Adrenal gland (tissue), 12 donors: Measurements from ENCODE around the gene SUCLG1. TPM values are rescaled to one million over a fixed set of nuclear protein-coding genes. Genes with fewer than 3 reads are reported as not detected.

Experiments used
- DNase-seq, 7 donors: peaks; one replicate each; pipeline ENCODE4 v3.0.0-alpha.2; 2019 to 2020
- H3K27ac ChIP-seq, 5 donors: fragments of 200-600 bp; sonication (generic) in 4 of 5; 1 replicate in 3 of 5; 2 replicates in 2 of 5; pipeline versions ENCODE4 v1.5.1 to v1.8.0; 2016 to 2020; ENCODE audit warnings: mild to moderate bottlenecking in 1 of 5
- H3K27me3 ChIP-seq: fragments of 200-600 bp; 2 replicates; pipeline ENCODE4 v1.8.0; 2021
- H3K36me3 ChIP-seq, 2 donors: fragments of 200-600 bp; replicated peaks in 1 of 2; 1 replicate in 1 of 2; 2 replicates in 1 of 2; pipeline versions ENCODE4 v1.5.1 to v1.8.0; 2018 to 2022
- H3K4me1 ChIP-seq, 2 donors: fragments of 200-600 bp; replicated peaks in 1 of 2; 1 replicate in 1 of 2; 2 replicates in 1 of 2; pipeline versions ENCODE4 v1.5.1 to v1.8.0; 2018 to 2021
- H3K4me3 ChIP-seq, 4 donors: fragments of 200-600 bp; sonication (generic) in 3 of 4; one replicate each; pipeline ENCODE4 v1.5.1; 2016 to 2018
- H3K9me3 ChIP-seq, 3 donors: fragments of 200-600 bp; sonication (generic) in 1 of 3; replicated peaks in 1 of 3; 1 replicate in 2 of 3; 2 replicates in 1 of 3; pipeline versions ENCODE4 v1.5.1 to v1.8.0; 2016 to 2021
- CTCF ChIP-seq, 6 experiments: fragments of 450-650 bp in 4 of 6; fragments of 200-600 bp in 2 of 6; sonication (generic) in 1 of 6; IDR thresholded peaks; 1 replicate in 5 of 6; 2 replicates in 1 of 6; pipeline versions ENCODE4 v1.5.1 to v1.8.0; 2016 to 2021; ENCODE audit warnings: antibody characterized with exemption in 6 of 6, mild to moderate bottlenecking in 2 of 6, moderate library complexity in 1 of 6
- POLR2A ChIP-seq, 2 donors: fragments of 450-650 bp; IDR thresholded peaks; one replicate each; pipeline ENCODE4 v1.6.1; 2017; ENCODE audit warnings: antibody characterized with exemption in 2 of 2, mild to moderate bottlenecking in 2 of 2, moderate library complexity in 1 of 2
- WGBS, 4 donors: extraction: QIAGEN DNeasy Blood & Tissue Kit in 2 of 4; methylation state at CpG; one replicate each; pipeline versions ENCODE4 v1.1.5 to v1.1.7; 2013 to 2017; 5-methylcytosine and 5-hydroxymethylcytosine counted together
- intact Hi-C, 2 donors: fragments of 100-400 bp; cut with DNase I; formaldehyde crosslinking; loops; one replicate each; pipeline versions ENCODE4 v1.14.1 to v1.15.0; 2022 to 2023
- polyA plus RNA-seq, 3 donors: library from polyadenylated mRNA; stranded (reverse); fragments of 200-250 nt in 2 of 3; fragments of 350-450 nt in 1 of 3; fragmentation: Illumina TruSeq in 1 of 3; extraction: RNeasy Lipid Tissue Mini Kit (QIAGEN cat#74804) in 1 of 3; gene quantifications; one replicate each; pipeline ENCODE4 v1.2.3, GENCODE V29; 2013 to 2014
- total RNA-seq, 9 donors: library from RNA; depleted of rRNA in 4 of 9; stranded (reverse); fragments of >200 nt in 4 of 9; fragments of 120-200 nt in 1 of 9; fragmentation: NEBNext Ultra II Directional in 1 of 9; extraction: Animal tissue kit (Norgen Biotek cat#: 25700) in 1 of 9; gene quantifications; one replicate each; pipeline versions ENCODE4 v1.1.0 to v1.2.4, GENCODE V29; 2013 to 2023
- donor health status: healthy with polysubstance abuse.
- donor health status: Bipolar disorder and iron deficiency.
- donor health status: DM: yes; HTN: yes; CAD: no.
- donor health status: DM: no; HTN: no; CAD: no.
- donor health status: DM: no; HTN: no; CAD: no.
- donor health status: DM: yes; HTN: yes; CAD: no.

The SUCLG1 gene
- total and polyA plus RNA-seq, 12 donors = 42.5 to 270 (median 86.1) TPM

- Histone ChIP-seq H3K4me3 (no peak overlapping the region), H3K9me3 (no peaks in the 10 kb centered on the region), H3K4me1 (peaks cover 10 to 27% of the 10 kb centered on the region in 2 donors), H3K27me3 (no peaks in the 10 kb centered on the region), H3K27ac (no peak overlapping the region), H3K36me3 (no peaks in the 10 kb centered on the region)
- WGBS, 4 donors = 93 to 98% (median 97%) methylated on average over 3 of the region's 3 CpGs
- DNase-seq = no peak
- TF ChIP-seq POLR2A (IDR thresholded peaks at IDR 0.05) (no peak), CTCF (IDR thresholded peaks at IDR 0.05) (no peak)
- intact Hi-C loops = no loop called here
These were observed 2.2 kb upstream of the SUCLG1 start for GRCh38 chr2:84461310-84461709.

- DNase-seq = no peak
- Histone ChIP-seq H3K4me3 (no peak overlapping the region), H3K27me3 (no peaks in the 10 kb centered on the region), H3K36me3 (no peaks in the 10 kb centered on the region), H3K27ac (no peak overlapping the region), H3K9me3 (no peaks in the 10 kb centered on the region), H3K4me1 (peaks cover 10 to 27% of the 10 kb centered on the region in 2 donors)
- 85 to 94% (median 87%) methylated on average over 2 of the region's 2 CpGs for WGBS, 4 donors
- no peak for TF ChIP-seq CTCF (IDR thresholded peaks at IDR 0.05)
- no peak for TF ChIP-seq POLR2A (IDR thresholded peaks at IDR 0.05)
- intact Hi-C loops = no loop called here
These were observed 1.6 kb upstream of the SUCLG1 start for GRCh38 chr2:84460670-84461069.

- Histone ChIP-seq H3K36me3 (no peaks in the 10 kb centered on the region), H3K27me3 (no peaks in the 10 kb centered on the region), H3K27ac (peak overlapping the region in 1 of 5 donors; percentile 90), H3K4me1 (peaks cover 10 to 27% of the 10 kb centered on the region in 2 donors), H3K9me3 (no peaks in the 10 kb centered on the region), H3K4me3 (peak overlapping the region in 2 of 4 donors; percentile 83 to 94)
- intact Hi-C loops = no loop called here
- TF ChIP-seq POLR2A (IDR thresholded peaks at IDR 0.05) = no peak
- TF ChIP-seq CTCF (IDR thresholded peaks at IDR 0.05) = no peak
- no peak for DNase-seq
- 7 to 15% (median 11%) methylated on average over 4 of the region's 4 CpGs for WGBS, 4 donors
These were observed 907 bp upstream of the SUCLG1 start for GRCh38 chr2:84459944-84460429.

- peak overlapping the region; percentile 80 to 92 (median 89) for H3K27ac ChIP-seq
- peaks cover 10 to 35% of the 10 kb centered on the region in 2 donors for H3K4me1 ChIP-seq
- peak overlapping the region; percentile 83 to 96 (median 92) for H3K4me3 ChIP-seq
- peak in 6 of 7 donors; percentile 14 to 57 (median 24) for DNase-seq
- TF ChIP-seq POLR2A (IDR thresholded peaks at IDR 0.05) = no peak
- no peak for TF ChIP-seq CTCF (IDR thresholded peaks at IDR 0.05)
- intact Hi-C loops = no loop called here
- no peaks in the 10 kb centered on the region for H3K36me3 ChIP-seq
- H3K27me3 ChIP-seq = no peaks in the 10 kb centered on the region
- 1 to 3% (median 1%) methylated on average over 15 to 16 of the region's 16 CpGs for whole genome bisulfite sequencing, 4 donors
- no peaks in the 10 kb centered on the region for H3K9me3 ChIP-seq
These were observed 496 bp downstream of the SUCLG1 start for GRCh38 chr2:84458551-84459017.
